ENCODE results near the gene LRRK1. TPM values are rescaled to one million over a fixed set of nuclear protein-coding genes. Genes with fewer than 3 reads are reported as not detected.

The LRRK1 gene
- total and polyA plus RNA-seq, 2 experiments from 2014 or later = 2.6 to 4.5 TPM

DNA sequence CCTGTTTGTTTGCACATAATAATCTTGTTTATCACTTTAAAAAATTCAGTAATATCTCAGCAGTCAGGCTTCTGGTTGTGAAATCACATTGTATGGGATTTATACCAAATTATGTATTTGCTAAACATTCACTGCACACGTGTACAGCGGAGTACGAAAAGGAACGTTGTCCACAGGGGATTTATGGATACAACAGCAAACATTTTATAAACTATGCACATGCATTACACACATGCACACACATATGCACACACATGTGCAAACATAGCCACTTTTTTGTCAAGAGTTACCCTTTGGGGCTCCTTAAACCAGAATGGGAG lies 150.5 kb downstream of the LRRK1 start:
- Mint-ChIP-seq H3K36me3 (ENCODE audit: low read depth) (peaks cover 40% of the 10 kb centered on the region), H3K9me3 (peaks cover 40% of the 10 kb centered on the region), H3K4me1 (peaks cover 46% of the 10 kb centered on the region), H3K4me3 (peak overlapping the region; percentile 52; the same call in 2 of the 3 replicates), H3K27ac (peak overlapping the region; percentile 98), H3K27me3 (ENCODE audit: insufficient read depth, low read depth, poor library complexity) (peaks cover 34% of the 10 kb centered on the region)
- Histone ChIP-seq H3K4me3 (no peak overlapping the region), H3K36me3 (ENCODE audit: insufficient read depth) (peaks cover 17% of the 10 kb centered on the region), H3K27ac (ENCODE audit: low read depth) (peak overlapping the region; percentile 97), H3K4me1 (ENCODE audit: insufficient read depth) (peaks cover 30% of the 10 kb centered on the region), H3K27me3 (ENCODE audit: insufficient read depth) (no peaks in the 10 kb centered on the region), H3K79me2 (replicated peaks; ENCODE audit: insufficient read depth) (no peaks in the 10 kb centered on the region), H2AFZ (no peak overlapping the region), H4K20me1 (replicated peaks; ENCODE audit: insufficient read depth) (no peaks in the 10 kb centered on the region), H3F3A (replicated peaks; ENCODE audit: low read depth) (peaks cover 22% of the 10 kb centered on the region), H3K4me2 (peak overlapping the region; percentile 53), H3K9me2 (ENCODE audit: insufficient read depth) (no peaks in the 10 kb centered on the region; the same call in 1 of the 2 replicates)
- ATAC-seq (no peak), DNase-seq (ENCODE audit: low spot score) (no peak)
- no peak for TF ChIP-seq ZNF331 (CRISPR knock-in tag; IDR thresholded peaks at IDR 0.05; ENCODE audit: low read depth)
- TF ChIP-seq EZH2phosphoT487 (IDR thresholded peaks at IDR 0.05; ENCODE audit: unreplicated experiment) = no peak
- no peak for TF ChIP-seq POLR2AphosphoS5 (IDR thresholded peaks at IDR 0.05; ENCODE audit: low read depth)
- TF ChIP-seq, protein P1, sequence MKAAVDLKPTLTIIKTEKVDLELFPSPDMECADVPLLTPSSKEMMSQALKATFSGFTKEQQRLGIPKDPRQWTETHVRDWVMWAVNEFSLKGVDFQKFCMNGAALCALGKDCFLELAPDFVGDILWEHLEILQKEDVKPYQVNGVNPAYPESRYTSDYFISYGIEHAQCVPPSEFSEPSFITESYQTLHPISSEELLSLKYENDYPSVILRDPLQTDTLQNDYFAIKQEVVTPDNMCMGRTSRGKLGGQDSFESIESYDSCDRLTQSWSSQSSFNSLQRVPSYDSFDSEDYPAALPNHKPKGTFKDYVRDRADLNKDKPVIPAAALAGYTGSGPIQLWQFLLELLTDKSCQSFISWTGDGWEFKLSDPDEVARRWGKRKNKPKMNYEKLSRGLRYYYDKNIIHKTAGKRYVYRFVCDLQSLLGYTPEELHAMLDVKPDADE (IDR thresholded peaks at IDR 0.05) = no peak
- no peak for TF ChIP-seq STAT1 (IDR thresholded peaks at IDR 0.05; ENCODE audit: unreplicated experiment)

DNA sequence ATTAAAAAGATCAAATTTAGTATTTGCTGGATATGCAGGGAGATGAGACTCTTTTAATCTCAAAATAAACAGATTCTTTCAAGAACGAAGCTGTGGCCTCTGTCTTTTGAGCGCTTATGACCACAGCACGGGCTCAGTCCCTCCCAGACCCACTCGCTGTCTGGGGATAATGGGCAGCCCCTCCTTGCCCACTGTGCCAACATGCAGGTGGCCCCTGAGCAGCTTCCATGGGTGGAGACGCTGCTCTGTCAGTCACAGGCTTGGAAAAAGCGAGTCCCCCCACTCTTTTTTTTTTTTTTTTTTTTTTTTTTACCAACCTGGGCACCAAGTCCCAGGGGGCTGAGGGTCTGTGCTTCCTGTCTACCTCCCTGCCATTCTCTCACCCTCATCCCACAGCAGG lies 150.9 kb downstream of the LRRK1 start:
- Histone ChIP-seq H3K27me3 (ENCODE audit: insufficient read depth) (no peaks in the 10 kb centered on the region), H3K4me2 (peak overlapping the region; percentile 53), H4K20me1 (replicated peaks; ENCODE audit: insufficient read depth) (no peaks in the 10 kb centered on the region), H2AFZ (no peak overlapping the region), H3K4me1 (ENCODE audit: insufficient read depth) (peaks cover 30% of the 10 kb centered on the region), H3K79me2 (replicated peaks; ENCODE audit: insufficient read depth) (no peaks in the 10 kb centered on the region), H3K27ac (ENCODE audit: low read depth) (peak overlapping the region; percentile 97), H3F3A (replicated peaks; ENCODE audit: low read depth) (peaks cover 22% of the 10 kb centered on the region), H3K36me3 (ENCODE audit: insufficient read depth) (peaks cover 17% of the 10 kb centered on the region), H3K9me2 (ENCODE audit: insufficient read depth) (no peaks in the 10 kb centered on the region; the same call in 1 of the 2 replicates), H3K4me3 (no peak overlapping the region)
- Mint-ChIP-seq H3K27me3 (ENCODE audit: insufficient read depth, low read depth, poor library complexity) (peaks cover 34% of the 10 kb centered on the region), H3K4me3 (peak overlapping the region; percentile 30; the same call in 2 of the 3 replicates), H3K4me1 (peaks cover 46% of the 10 kb centered on the region), H3K9me3 (peaks cover 44% of the 10 kb centered on the region), H3K27ac (peak overlapping the region; percentile 98), H3K36me3 (ENCODE audit: low read depth) (peaks cover 43% of the 10 kb centered on the region)
- no peak for ATAC-seq
- no peak for DNase-seq (ENCODE audit: low spot score)
- TF ChIP-seq EZH2 (IDR thresholded peaks at IDR 0.05; ENCODE audit: low read depth, unreplicated experiment) (no peak), ZNF331 (CRISPR knock-in tag; IDR thresholded peaks at IDR 0.05; ENCODE audit: low read depth) (no peak), ZNF114 (CRISPR knock-in tag; IDR thresholded peaks at IDR 0.05) (no peak), CREB1 (CRISPR knock-in tag; IDR thresholded peaks at IDR 0.05; ENCODE audit: low read depth) (no peak), EZH2phosphoT487 (IDR thresholded peaks at IDR 0.05; ENCODE audit: unreplicated experiment) (no peak)
- TF ChIP-seq, protein P2, sequence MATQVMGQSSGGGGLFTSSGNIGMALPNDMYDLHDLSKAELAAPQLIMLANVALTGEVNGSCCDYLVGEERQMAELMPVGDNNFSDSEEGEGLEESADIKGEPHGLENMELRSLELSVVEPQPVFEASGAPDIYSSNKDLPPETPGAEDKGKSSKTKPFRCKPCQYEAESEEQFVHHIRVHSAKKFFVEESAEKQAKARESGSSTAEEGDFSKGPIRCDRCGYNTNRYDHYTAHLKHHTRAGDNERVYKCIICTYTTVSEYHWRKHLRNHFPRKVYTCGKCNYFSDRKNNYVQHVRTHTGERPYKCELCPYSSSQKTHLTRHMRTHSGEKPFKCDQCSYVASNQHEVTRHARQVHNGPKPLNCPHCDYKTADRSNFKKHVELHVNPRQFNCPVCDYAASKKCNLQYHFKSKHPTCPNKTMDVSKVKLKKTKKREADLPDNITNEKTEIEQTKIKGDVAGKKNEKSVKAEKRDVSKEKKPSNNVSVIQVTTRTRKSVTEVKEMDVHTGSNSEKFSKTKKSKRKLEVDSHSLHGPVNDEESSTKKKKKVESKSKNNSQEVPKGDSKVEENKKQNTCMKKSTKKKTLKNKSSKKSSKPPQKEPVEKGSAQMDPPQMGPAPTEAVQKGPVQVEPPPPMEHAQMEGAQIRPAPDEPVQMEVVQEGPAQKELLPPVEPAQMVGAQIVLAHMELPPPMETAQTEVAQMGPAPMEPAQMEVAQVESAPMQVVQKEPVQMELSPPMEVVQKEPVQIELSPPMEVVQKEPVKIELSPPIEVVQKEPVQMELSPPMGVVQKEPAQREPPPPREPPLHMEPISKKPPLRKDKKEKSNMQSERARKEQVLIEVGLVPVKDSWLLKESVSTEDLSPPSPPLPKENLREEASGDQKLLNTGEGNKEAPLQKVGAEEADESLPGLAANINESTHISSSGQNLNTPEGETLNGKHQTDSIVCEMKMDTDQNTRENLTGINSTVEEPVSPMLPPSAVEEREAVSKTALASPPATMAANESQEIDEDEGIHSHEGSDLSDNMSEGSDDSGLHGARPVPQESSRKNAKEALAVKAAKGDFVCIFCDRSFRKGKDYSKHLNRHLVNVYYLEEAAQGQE (IDR thresholded peaks at IDR 0.05; ENCODE audit: unreplicated experiment) = no peak
- TF ChIP-seq, protein P1 (IDR thresholded peaks at IDR 0.05) = no peak
- TF ChIP-seq, protein P3, sequence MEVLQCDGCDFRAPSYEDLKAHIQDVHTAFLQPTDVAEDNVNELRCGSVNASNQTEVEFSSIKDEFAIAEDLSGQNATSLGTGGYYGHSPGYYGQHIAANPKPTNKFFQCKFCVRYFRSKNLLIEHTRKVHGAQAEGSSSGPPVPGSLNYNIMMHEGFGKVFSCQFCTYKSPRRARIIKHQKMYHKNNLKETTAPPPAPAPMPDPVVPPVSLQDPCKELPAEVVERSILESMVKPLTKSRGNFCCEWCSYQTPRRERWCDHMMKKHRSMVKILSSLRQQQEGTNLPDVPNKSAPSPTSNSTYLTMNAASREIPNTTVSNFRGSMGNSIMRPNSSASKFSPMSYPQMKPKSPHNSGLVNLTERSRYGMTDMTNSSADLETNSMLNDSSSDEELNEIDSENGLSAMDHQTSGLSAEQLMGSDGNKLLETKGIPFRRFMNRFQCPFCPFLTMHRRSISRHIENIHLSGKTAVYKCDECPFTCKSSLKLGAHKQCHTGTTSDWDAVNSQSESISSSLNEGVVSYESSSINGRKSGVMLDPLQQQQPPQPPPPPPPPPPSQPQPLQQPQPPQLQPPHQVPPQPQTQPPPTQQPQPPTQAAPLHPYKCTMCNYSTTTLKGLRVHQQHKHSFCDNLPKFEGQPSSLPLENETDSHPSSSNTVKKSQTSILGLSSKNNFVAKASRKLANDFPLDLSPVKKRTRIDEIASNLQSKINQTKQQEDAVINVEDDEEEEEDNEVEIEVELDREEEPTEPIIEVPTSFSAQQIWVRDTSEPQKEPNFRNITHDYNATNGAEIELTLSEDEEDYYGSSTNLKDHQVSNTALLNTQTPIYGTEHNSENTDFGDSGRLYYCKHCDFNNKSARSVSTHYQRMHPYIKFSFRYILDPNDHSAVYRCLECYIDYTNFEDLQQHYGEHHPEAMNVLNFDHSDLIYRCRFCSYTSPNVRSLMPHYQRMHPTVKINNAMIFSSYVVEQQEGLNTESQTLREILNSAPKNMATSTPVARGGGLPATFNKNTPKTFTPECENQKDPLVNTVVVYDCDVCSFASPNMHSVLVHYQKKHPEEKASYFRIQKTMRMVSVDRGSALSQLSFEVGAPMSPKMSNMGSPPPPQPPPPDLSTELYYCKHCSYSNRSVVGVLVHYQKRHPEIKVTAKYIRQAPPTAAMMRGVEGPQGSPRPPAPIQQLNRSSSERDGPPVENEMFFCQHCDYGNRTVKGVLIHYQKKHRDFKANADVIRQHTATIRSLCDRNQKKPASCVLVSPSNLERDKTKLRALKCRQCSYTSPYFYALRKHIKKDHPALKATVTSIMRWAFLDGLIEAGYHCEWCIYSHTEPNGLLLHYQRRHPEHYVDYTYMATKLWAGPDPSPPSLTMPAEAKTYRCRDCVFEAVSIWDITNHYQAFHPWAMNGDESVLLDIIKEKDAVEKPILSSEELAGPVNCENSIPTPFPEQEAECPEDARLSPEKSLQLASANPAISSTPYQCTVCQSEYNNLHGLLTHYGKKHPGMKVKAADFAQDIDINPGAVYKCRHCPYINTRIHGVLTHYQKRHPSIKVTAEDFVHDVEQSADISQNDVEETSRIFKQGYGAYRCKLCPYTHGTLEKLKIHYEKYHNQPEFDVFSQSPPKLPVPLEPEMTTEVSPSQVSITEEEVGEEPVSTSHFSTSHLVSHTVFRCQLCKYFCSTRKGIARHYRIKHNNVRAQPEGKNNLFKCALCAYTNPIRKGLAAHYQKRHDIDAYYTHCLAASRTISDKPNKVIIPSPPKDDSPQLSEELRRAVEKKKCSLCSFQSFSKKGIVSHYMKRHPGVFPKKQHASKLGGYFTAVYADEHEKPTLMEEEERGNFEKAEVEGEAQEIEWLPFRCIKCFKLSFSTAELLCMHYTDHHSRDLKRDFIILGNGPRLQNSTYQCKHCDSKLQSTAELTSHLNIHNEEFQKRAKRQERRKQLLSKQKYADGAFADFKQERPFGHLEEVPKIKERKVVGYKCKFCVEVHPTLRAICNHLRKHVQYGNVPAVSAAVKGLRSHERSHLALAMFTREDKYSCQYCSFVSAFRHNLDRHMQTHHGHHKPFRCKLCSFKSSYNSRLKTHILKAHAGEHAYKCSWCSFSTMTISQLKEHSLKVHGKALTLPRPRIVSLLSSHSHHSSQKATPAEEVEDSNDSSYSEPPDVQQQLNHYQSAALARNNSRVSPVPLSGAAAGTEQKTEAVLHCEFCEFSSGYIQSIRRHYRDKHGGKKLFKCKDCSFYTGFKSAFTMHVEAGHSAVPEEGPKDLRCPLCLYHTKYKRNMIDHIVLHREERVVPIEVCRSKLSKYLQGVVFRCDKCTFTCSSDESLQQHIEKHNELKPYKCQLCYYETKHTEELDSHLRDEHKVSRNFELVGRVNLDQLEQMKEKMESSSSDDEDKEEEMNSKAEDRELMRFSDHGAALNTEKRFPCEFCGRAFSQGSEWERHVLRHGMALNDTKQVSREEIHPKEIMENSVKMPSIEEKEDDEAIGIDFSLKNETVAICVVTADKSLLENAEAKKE (CRISPR knock-in tag; IDR thresholded peaks at IDR 0.05) = no peak

Data from GM23338 (cell line).